Measurements from ENCODE around the gene GPRC5B. TPM values are rescaled to one million over a fixed set of nuclear protein-coding genes. Genes with fewer than 3 reads are reported as not detected.

Gene GPRC5B
- total and polyA plus RNA-seq, 2 of the 8 experiments (the other 6 are each of a cell fraction or from before 2014, with no cell fraction given), result 106 to 160 TPM

DNA sequence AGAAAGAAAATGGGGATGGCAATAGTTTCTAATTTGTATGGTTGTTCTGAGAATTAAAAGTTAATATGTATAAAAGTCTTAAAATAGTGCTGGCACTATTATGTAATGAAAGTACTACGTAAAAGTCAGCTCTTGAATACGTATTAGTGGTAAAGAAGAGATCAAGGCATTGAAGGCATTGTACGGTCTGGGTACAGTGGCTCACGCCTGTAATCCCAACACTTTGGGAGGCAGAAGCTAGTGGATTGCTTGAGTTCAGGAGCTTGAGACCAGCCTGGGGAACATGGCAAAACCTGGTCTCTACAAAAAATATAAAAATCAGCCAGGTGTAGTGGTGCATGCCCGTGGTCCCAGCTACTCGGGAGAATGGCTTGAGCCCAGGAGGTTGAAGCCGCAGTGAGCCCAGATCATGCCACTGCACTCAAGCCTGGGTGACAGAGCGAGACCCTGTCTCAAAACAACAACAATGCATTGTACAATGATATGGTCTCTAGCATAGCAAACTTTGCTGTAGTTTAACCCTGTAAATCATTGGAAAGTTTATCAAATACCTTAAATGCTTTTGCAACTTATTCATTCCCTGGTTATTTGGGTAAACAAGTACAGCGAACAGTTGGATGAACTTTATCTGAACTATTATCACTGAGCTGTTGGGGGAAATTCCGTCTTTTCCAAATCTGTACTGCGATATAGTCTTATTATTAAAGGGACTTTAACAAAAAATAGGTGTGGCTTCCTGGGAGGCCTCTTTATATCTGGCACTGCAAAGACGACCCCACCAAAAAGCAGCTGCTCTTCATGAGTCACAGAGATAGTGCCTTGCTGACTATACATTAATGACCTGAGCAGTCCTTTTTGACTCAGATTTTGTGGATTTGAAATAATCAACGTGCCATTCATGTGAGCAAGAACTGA, 73.6 kb downstream of the GPRC5B start (continued):
- TF ChIP-seq, protein P1, sequence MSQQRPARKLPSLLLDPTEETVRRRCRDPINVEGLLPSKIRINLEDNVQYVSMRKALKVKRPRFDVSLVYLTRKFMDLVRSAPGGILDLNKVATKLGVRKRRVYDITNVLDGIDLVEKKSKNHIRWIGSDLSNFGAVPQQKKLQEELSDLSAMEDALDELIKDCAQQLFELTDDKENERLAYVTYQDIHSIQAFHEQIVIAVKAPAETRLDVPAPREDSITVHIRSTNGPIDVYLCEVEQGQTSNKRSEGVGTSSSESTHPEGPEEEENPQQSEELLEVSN (IDR thresholded peaks at IDR 0.05), result no peak
- no peak for TF ChIP-seq CHD1 (IDR thresholded peaks at IDR 0.05; ENCODE audit: low read depth, low read length)
- TF ChIP-seq POLR2AphosphoS5 (IDR thresholded peaks at IDR 0.05; ENCODE audit: low read depth, low read length), result no peak
- TF ChIP-seq, protein P2, sequence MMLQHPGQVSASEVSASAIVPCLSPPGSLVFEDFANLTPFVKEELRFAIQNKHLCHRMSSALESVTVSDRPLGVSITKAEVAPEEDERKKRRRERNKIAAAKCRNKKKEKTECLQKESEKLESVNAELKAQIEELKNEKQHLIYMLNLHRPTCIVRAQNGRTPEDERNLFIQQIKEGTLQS (IDR thresholded peaks at IDR 0.05; ENCODE audit: insufficient read depth, low read depth, low read length), result no peak
- no peak for TF ChIP-seq GABPA (IDR thresholded peaks at IDR 0.05; ENCODE audit: borderline replicate concordance, insufficient read depth, low read length)
- no peak for TF ChIP-seq KDM5A (IDR thresholded peaks at IDR 0.05; ENCODE audit: low read length)
- TF ChIP-seq SIRT6 (IDR thresholded peaks at IDR 0.05; ENCODE audit: low read length), result no peak
- TF ChIP-seq, protein P3, sequence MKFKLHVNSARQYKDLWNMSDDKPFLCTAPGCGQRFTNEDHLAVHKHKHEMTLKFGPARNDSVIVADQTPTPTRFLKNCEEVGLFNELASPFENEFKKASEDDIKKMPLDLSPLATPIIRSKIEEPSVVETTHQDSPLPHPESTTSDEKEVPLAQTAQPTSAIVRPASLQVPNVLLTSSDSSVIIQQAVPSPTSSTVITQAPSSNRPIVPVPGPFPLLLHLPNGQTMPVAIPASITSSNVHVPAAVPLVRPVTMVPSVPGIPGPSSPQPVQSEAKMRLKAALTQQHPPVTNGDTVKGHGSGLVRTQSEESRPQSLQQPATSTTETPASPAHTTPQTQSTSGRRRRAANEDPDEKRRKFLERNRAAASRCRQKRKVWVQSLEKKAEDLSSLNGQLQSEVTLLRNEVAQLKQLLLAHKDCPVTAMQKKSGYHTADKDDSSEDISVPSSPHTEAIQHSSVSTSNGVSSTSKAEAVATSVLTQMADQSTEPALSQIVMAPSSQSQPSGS (IDR thresholded peaks at IDR 0.05; ENCODE audit: low read length), result no peak
- TF ChIP-seq CEBPB (IDR thresholded peaks at IDR 0.05; ENCODE audit: low read depth, low read length), result no peak
- TF ChIP-seq GTF2F1 (IDR thresholded peaks at IDR 0.05; ENCODE audit: borderline replicate concordance, low read depth, low read length), result no peak
- TF ChIP-seq SP4 (IDR thresholded peaks at IDR 0.05; ENCODE audit: low read length), result no peak
